Neural crest cell (in vitro differentiated cells): ENCODE data around the gene SPIN2B. TPM values are rescaled to one million over a fixed set of nuclear protein-coding genes. Genes with fewer than 3 reads are reported as not detected.
"Not testable (repeated sequence)": the region's sequence is repeated elsewhere in the genome, so short reads cannot be mapped to it uniquely, and the experiment has no call there.

ENCODE experiments used
- DNase-seq: peaks from one replicate; pipeline ENCODE4 v3.0.0; 2021; ENCODE audit warnings: low read depth, mixed read lengths, low spot score
- H3K27ac Mint-ChIP-seq: one replicate; pipeline ENCODE4 v1.8.0; 2021; ENCODE audit warnings: mild to moderate bottlenecking, mixed read lengths; ENCODE audit not compliant: unreplicated experiment
- H3K27me3 Mint-ChIP-seq: 2 replicates; pipeline ENCODE4 v1.8.0; 2021; ENCODE audit warnings: low read depth, mild to moderate bottlenecking, mixed read lengths
- H3K36me3 Mint-ChIP-seq: 2 replicates; pipeline ENCODE4 v1.8.0; 2021; ENCODE audit warnings: low read depth, mild to moderate bottlenecking, mixed read lengths
- H3K4me1 Mint-ChIP-seq: 2 replicates; pipeline ENCODE4 v1.8.0; 2021; ENCODE audit warnings: mixed read lengths
- H3K4me3 Mint-ChIP-seq: one replicate; pipeline ENCODE4 v1.8.0; 2021; ENCODE audit warnings: mild to moderate bottlenecking, mixed read lengths
- H3K9me3 Mint-ChIP-seq: 2 replicates; pipeline ENCODE4 v1.8.0; 2021; ENCODE audit warnings: mixed read lengths
- CTCF ChIP-seq: fragments of 200-600 bp; sonication (generic); conservative IDR thresholded peaks from 2 replicates; pipeline ENCODE4 v1.5.0; 2021; ENCODE audit warnings: antibody characterized with exemption, mild to moderate bottlenecking
- total RNA-seq: library from RNA; stranded (reverse); gene quantifications from 2 replicates; pipeline ENCODE4 v1.2.1, GENCODE V29; 2021

SPIN2B gene
- total RNA-seq, 1 donor from 2014 or later: 15.5 TPM

- no peak for DNase-seq
- no peak overlapping the region for H3K4me3 Mint-ChIP-seq
- H3K4me1 Mint-ChIP-seq: peaks cover 14% of the 10 kb centered on the region
- peaks cover 9% of the 10 kb centered on the region for H3K9me3 Mint-ChIP-seq
- no peak for TF ChIP-seq CTCF
- H3K36me3 Mint-ChIP-seq: peaks cover 11% of the 10 kb centered on the region
- H3K27ac Mint-ChIP-seq: no peak overlapping the region
- H3K27me3 Mint-ChIP-seq: no peaks in the 10 kb centered on the region
Observed at GRCh38 chrX:57135287-57135686, 13.9 kb upstream of the SPIN2B start.

GRCh38 chrX:57134702-57135101, 13.4 kb upstream of the SPIN2B start:
- TF ChIP-seq CTCF: no peak
- Mint-ChIP-seq H3K4me1 (peaks cover 14% of the 10 kb centered on the region), H3K36me3 (peaks cover 11% of the 10 kb centered on the region), H3K9me3 (peaks cover 9% of the 10 kb centered on the region), H3K4me3 (no peak overlapping the region), H3K27ac (no peak overlapping the region), H3K27me3 (no peaks in the 10 kb centered on the region)
- no peak for DNase-seq

GRCh38 chrX:57133706-57134105, 12.4 kb upstream of the SPIN2B start:
- Mint-ChIP-seq H3K36me3 (peaks cover 15% of the 10 kb centered on the region), H3K27ac (no peak overlapping the region), H3K27me3 (no peaks in the 10 kb centered on the region), H3K9me3 (peaks cover 8% of the 10 kb centered on the region), H3K4me1 (peaks cover 14% of the 10 kb centered on the region), H3K4me3 (no peak overlapping the region)
- DNase-seq: no peak
- TF ChIP-seq CTCF: no peak

- DNase-seq, H3K27ac Mint-ChIP-seq, H3K27me3 Mint-ChIP-seq, H3K4me3 Mint-ChIP-seq: not testable (repeated sequence)
- H3K9me3 Mint-ChIP-seq: peaks cover 10% of the 10 kb centered on the region
- H3K36me3 Mint-ChIP-seq: peaks cover 16% of the 10 kb centered on the region
- H3K4me1 Mint-ChIP-seq: peaks cover 14% of the 10 kb centered on the region
Observed at GRCh38 chrX:57133284-57133683, 11.9 kb upstream of the SPIN2B start.

- Mint-ChIP-seq H3K27me3 (no peaks in the 10 kb centered on the region), H3K27ac (no peak overlapping the region), H3K9me3 (peaks cover 10% of the 10 kb centered on the region), H3K4me3 (no peak overlapping the region), H3K36me3 (peaks cover 14% of the 10 kb centered on the region), H3K4me1 (peaks cover 7% of the 10 kb centered on the region)
- DNase-seq: no peak
- TF ChIP-seq CTCF: no peak
Observed at GRCh38 chrX:57132046-57132445, 10.7 kb upstream of the SPIN2B start.

GRCh38 chrX:57121816-57122215, 468 bp upstream of the SPIN2B start:
- Mint-ChIP-seq H3K4me3 (peak overlapping the region; percentile 97), H3K4me1 (peaks cover 15% of the 10 kb centered on the region), H3K27ac (peak overlapping the region; percentile 96), H3K9me3 (peaks cover 8% of the 10 kb centered on the region), H3K36me3 (peaks cover 9% of the 10 kb centered on the region), H3K27me3 (no peaks in the 10 kb centered on the region)
- no peak for TF ChIP-seq CTCF
- DNase-seq: no peak

- H3K4me1 Mint-ChIP-seq: peaks cover 15% of the 10 kb centered on the region
- not testable (repeated sequence) for H3K9me3 Mint-ChIP-seq, DNase-seq, H3K27me3 Mint-ChIP-seq
- peak overlapping the region; percentile 97 for H3K4me3 Mint-ChIP-seq
- peak overlapping the region; percentile 97 for H3K27ac Mint-ChIP-seq
- H3K36me3 Mint-ChIP-seq: peaks cover 14% of the 10 kb centered on the region
Observed at GRCh38 chrX:57120619-57121161, 658 bp downstream of the SPIN2B start.
